ENCODE measurements around the gene PROB1.

PROB1 gene

DNA sequence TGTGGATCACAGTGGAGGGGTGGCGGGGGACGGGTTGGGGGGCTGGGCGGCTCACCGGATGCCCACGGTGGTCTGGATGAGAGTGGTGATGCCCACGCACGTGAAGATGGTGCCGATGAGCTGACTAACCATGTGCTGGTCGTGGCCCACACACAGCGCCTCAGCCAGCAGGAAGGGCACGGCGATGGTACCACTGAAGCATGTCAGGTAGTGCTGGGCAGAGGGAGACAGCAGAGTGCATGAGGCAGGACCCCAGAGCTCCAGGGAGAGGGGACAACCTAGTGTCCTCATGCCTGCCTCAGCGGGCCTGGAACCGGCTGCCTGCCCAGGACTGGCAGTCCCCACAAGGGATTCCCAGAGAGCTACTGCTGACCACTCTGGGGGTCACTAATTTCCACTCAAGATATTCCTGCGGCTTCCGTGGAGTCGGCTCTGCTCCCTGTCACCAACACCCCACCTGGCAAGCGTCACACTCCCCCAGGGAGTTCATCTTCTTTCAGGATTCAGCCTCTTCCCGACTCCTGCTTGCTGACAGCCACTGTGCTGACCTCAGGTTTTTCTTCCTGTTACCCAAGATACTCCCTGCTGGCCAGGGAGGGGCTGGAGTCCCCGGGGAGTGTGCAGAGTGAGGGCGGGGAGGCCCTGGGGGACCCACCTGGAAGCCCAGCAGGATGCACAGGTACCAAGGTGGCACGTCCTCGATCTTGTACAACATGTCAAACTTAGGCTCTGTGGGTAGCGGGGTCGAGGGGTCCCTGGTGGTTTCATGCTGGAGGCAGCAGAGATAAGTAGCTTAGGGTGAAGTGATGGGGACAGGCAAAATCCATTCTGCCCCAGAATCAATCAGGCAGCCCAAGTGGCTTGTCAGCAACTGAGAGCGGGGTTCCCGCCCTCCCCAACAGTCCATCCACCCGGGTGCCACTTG lies 12.8 kb downstream of the PROB1 start:
- TF ChIP-seq GATA3 (IDR thresholded peaks at IDR 0.05; ENCODE audit: low read depth, low read length) (no peak), GATA2 (IDR thresholded peaks at IDR 0.05; ENCODE audit: low read depth, low read length) (no peak)

DNA sequence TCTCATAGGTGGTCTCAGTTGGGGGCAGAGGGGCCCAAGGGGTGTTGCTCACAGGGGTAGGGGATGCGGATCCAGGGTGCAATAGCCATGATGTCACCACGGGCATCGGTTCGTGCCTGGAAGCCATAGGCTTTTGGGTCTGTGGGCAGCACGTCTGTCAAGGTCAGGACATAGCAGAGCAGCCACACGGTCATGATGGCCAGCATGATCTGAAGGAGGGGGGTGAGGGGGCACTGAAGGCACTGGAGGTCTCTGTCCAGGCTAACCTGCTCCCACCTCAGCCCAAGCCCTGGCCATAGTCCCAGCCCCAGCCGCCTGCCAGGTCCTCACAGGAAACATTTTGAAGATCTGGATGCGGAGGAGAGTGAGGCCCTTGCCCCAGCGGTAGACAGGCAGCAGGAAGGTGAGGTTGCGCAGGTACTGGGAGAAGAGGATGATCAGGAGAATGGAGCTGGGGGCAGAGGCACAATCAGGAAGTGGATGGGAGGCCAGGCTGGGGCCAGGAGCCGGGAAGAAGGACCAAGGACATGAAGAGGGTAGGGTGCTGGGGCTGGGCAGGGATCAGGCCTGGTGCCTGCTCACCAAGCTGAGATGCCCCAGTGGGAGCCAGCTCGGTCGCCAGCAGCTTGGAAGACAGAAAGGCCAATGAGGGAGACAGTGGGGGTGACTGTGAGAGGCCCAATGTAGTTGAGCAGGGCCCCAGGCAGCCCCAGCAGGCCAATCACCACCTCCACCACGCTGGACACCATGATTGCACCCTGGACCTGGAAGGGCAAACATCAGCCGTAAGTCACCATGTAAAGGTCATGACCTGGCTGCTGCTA lies 15.1 kb downstream of the PROB1 start:
- TF ChIP-seq GATA3 (IDR thresholded peaks at IDR 0.05; ENCODE audit: low read depth, low read length) (no peak), GATA2 (IDR thresholded peaks at IDR 0.05; ENCODE audit: low read depth, low read length) (no peak)

- TF ChIP-seq GATA3 (IDR thresholded peaks at IDR 0.05; ENCODE audit: low read depth, low read length) (no peak), GATA2 (IDR thresholded peaks at IDR 0.05; ENCODE audit: low read depth, low read length) (no peak)
Observed at GRCh38 chr5:139378941-139379361, 16.0 kb downstream of the PROB1 start.

DNA sequence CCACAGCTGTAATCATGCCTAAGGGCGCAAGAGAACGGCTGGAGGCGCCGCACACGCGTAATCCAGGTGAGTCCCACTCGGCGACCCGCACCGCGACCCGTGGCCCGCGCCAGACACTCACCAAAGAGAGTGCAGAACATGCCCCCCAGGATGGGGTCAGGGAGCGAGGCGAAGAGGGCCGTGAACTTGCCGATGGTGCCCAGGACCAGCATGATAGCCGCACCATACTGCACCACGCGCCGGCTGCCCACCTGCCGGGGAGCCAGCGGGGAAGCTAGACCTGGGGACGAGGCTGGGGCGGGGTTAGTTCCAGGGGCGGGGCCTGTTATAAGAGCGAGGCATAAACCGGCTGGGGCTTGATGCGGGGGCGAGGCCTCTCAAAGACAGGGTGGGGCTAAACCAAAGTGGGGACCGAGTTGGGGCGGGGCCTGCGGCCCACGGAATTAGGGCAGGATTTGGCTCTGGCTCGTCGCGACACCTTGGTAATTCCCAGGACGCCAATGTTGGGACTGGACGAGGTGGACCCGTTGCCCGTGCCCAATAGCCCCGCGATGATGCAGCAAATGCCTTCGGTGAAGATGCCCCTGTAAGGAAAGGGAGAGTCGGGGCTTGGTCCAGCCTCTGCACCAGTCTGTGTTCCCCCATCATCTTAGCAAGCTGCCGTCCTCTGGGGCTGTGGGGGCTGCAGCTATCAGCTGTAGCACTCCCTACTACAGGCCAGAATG lies 16.6 kb downstream of the PROB1 start:
- no peak for TF ChIP-seq GATA2 (IDR thresholded peaks at IDR 0.05; ENCODE audit: low read depth, low read length)
- no peak for TF ChIP-seq GATA3 (IDR thresholded peaks at IDR 0.05; ENCODE audit: low read depth, low read length)

DNA sequence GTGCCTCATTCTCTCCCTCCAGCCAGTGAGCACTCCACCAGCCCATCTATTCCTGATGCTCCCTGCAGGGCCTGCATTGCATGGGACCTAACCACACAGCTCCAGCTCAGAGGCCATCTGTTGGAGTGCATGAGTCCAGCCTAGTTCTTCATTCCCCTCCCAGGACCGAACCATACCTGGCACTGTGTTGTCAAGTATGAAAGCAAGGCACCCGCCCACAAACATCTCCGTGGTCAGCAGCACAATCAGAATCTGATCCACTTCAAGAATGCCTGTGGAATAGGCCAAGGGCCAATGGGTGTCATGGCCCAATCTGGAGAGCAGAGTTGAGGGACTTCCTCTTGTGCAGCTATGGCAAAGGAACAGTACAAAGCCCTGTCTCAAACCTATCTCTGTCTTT lies 17.7 kb downstream of the PROB1 start:
- TF ChIP-seq GATA2 (IDR thresholded peaks at IDR 0.05; ENCODE audit: low read depth, low read length) (no peak), GATA3 (IDR thresholded peaks at IDR 0.05; ENCODE audit: low read depth, low read length) (no peak)

GRCh38 chr5:139376364-139376763 lies 18.5 kb downstream of the PROB1 start:
- TF ChIP-seq GATA3 (IDR thresholded peaks at IDR 0.05; ENCODE audit: low read depth, low read length) (no peak), GATA2 (IDR thresholded peaks at IDR 0.05; ENCODE audit: low read depth, low read length) (no peak)

DNA sequence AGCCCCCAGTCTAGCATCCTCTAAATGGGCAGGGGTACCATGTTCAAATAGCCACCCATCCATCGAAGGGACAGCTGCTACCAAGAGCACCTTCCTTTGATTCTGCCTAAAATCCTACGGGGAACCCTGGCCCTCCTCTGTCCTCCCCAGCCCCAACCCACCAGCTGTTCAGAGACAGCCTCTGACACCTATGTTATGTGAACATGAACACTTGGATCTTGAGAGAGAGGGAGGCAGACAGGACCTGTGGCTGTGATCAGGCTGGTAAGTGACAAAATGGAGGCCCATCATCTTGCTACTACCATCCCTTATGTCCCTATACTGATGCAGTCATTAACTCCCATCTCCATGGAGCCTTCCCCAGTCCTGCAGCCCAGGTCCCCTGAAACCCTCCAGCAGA lies 20.0 kb downstream of the PROB1 start:
- no peak for TF ChIP-seq GATA2 (IDR thresholded peaks at IDR 0.05; ENCODE audit: low read depth, low read length)
- TF ChIP-seq GATA3 (IDR thresholded peaks at IDR 0.05; ENCODE audit: low read depth, low read length): no peak

DNA sequence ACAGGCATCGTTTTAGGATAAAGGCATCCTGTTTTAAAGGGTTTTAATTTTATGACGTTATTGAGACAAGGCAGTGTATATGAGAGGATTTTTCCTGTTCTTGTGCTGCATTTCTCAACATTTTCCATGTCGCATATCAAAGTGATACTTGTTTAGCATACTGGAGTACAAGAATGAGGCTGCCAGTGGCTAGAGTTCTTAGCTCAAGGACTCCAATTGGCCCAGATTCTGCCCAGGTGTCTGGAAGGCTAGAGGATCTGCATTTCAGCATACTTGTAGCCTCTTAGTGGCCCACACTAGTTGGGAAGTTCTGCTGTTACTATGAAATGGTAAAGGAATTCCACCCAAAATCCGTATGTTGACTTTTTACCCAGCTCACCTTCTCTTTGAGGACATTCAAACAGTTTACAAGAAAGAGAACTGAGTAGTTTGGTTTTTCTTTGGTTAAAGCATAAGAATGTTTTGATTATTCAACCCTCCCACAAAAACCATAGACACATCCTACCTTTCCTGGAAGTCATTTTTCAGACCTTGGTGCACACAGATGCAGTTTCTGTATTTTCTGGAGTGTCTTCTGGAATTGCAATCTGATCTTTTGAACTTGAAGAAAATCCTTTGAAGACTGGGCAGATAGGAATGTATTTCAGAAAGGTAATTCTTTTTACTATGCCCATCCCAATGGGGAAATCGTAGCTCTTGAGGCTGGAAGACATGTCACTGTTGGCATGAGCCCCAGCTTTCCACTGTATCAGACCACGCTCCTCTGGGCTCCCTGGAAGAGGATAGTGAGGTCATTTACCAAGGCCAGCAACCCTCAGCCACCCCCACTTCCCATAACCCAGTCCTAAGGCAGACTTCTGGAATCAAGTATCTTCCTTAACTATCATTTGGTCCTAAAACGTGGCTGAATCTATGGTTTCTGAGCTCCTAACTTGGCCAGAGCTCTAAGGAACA lies 23.1 kb downstream of the PROB1 start:
- TF ChIP-seq GATA2 (IDR thresholded peaks at IDR 0.05; ENCODE audit: low read depth, low read length): no peak
- no peak for TF ChIP-seq GATA3 (IDR thresholded peaks at IDR 0.05; ENCODE audit: low read depth, low read length)

GRCh38 chr5:139369181-139369580 lies 25.7 kb downstream of the PROB1 start:
- no peak for TF ChIP-seq GATA2 (IDR thresholded peaks at IDR 0.05; ENCODE audit: low read depth, low read length)
- no peak for TF ChIP-seq GATA3 (IDR thresholded peaks at IDR 0.05; ENCODE audit: low read depth, low read length)

GRCh38 chr5:139368613-139369012 lies 26.3 kb downstream of the PROB1 start:
- TF ChIP-seq GATA2 (IDR thresholded peaks at IDR 0.05; ENCODE audit: low read depth, low read length): no peak
- no peak for TF ChIP-seq GATA3 (IDR thresholded peaks at IDR 0.05; ENCODE audit: low read depth, low read length)

GRCh38 chr5:139364466-139364865 lies 30.4 kb downstream of the PROB1 start:
- TF ChIP-seq GATA2 (IDR thresholded peaks at IDR 0.05; ENCODE audit: low read depth, low read length) (no peak), GATA3 (IDR thresholded peaks at IDR 0.05; ENCODE audit: low read depth, low read length) (no peak)

- TF ChIP-seq GATA2 (IDR thresholded peaks at IDR 0.05; ENCODE audit: low read depth, low read length) (no peak), GATA3 (IDR thresholded peaks at IDR 0.05; ENCODE audit: low read depth, low read length) (no peak)
Observed at GRCh38 chr5:139363937-139364336, 31.0 kb downstream of the PROB1 start.

- TF ChIP-seq GATA3 (IDR thresholded peaks at IDR 0.05; ENCODE audit: low read depth, low read length) (no peak), GATA2 (IDR thresholded peaks at IDR 0.05; ENCODE audit: low read depth, low read length) (no peak)
Observed at GRCh38 chr5:139361835-139362429, 33.0 kb downstream of the PROB1 start.

Data from SH-SY5Y (cell line).